ENCODE measurements around the gene CRYAB.

The CRYAB gene

GRCh38 chr11:111870522-111870885 is 41.1 kb downstream of the CRYAB start:
- TF ChIP-seq CTCF (IDR thresholded peaks at IDR 0.05) = no peak

GRCh38 chr11:111870113-111870512 is 41.5 kb downstream of the CRYAB start:
- no peak for TF ChIP-seq CTCF (IDR thresholded peaks at IDR 0.05)

GRCh38 chr11:111860257-111860656 is 51.3 kb downstream of the CRYAB start:
- no peak for TF ChIP-seq CTCF (IDR thresholded peaks at IDR 0.05)
